WTC11 (cell line): ENCODE results near the gene DTD1. TPM values are rescaled to one million over a fixed set of nuclear protein-coding genes. Genes with fewer than 3 reads are reported as not detected.

ENCODE experiments used
- ATAC-seq: fragments of 200-7000 bp; cut with Tn5 transposase; 2 replicates; pipeline ENCODE4 v1.10.0; 2021; ENCODE audit warnings: mild to moderate bottlenecking, moderate library complexity
- CTCF ChIA-PET: fragments of 300-600 bp; sonication (Branson Sonifier 250); formaldehyde crosslinking; loops from one replicate; lab custom pipeline; 2021; ENCODE audit warnings: antibody characterized with exemption; lab: Charles Lee
- POLR2A ChIA-PET: fragments of 350-600 bp; sonication (Branson Sonifier 250); formaldehyde crosslinking; loops from one replicate; lab custom pipeline; 2021; ENCODE audit warnings: antibody characterized with exemption; lab: Charles Lee
- DNase-seq: peaks from one replicate; pipeline ENCODE4 v3.0.0; 2021; ENCODE audit warnings: low spot score
- H3K27ac Mint-ChIP-seq: 2 replicates; pipeline ENCODE4 v1.8.0; 2021; ENCODE audit warnings: mixed read lengths
- H3K27me3 Mint-ChIP-seq: 2 replicates; pipeline ENCODE4 v1.8.0; 2021; ENCODE audit warnings: low read depth, mild to moderate bottlenecking, moderate library complexity, mixed read lengths
- H3K36me3 Mint-ChIP-seq: 2 replicates; pipeline ENCODE4 v1.8.0; 2021; ENCODE audit warnings: mixed read lengths
- H3K4me1 Mint-ChIP-seq: 2 replicates; pipeline ENCODE4 v1.8.0; 2022; ENCODE audit warnings: mixed read lengths
- H3K4me3 Mint-ChIP-seq: 2 replicates; pipeline ENCODE4 v1.8.0; 2021; ENCODE audit warnings: mild to moderate bottlenecking, moderate library complexity, mixed read lengths
- H3K9me3 Mint-ChIP-seq: 2 replicates; pipeline ENCODE4 v1.8.0; 2021; ENCODE audit warnings: mixed read lengths
- ATF3 ChIP-seq: sonication (generic); formaldehyde crosslinking; conservative IDR thresholded peaks from 2 replicates; pipeline ENCODE4 v1.8.1; 2022; ENCODE audit warnings: mild to moderate bottlenecking, missing genetic modification reagents
- E2F5 ChIP-seq: sonication (generic); formaldehyde crosslinking; IDR thresholded peaks from 2 replicates; pipeline ENCODE4 v1.8.1; 2022; ENCODE audit warnings: mild to moderate bottlenecking, moderate library complexity, missing genetic modification reagents
- FOXJ3 ChIP-seq: sonication (generic); formaldehyde crosslinking; IDR thresholded peaks from 2 replicates; pipeline ENCODE4 v1.9.0; 2021; ENCODE audit warnings: missing genetic modification reagents, mild to moderate bottlenecking, borderline replicate concordance
- RELA ChIP-seq: sonication (generic); formaldehyde crosslinking; IDR thresholded peaks from 2 replicates; pipeline ENCODE4 v1.8.1; 2022; ENCODE audit warnings: missing genetic modification reagents, mild to moderate bottlenecking, borderline replicate concordance
- RORB ChIP-seq: fragments of 250-450 bp; sonication (Bioruptor Pico); IDR thresholded peaks from 2 replicates; pipeline ENCODE4 v1.9.0; 2021; ENCODE audit warnings: mild to moderate bottlenecking
- SMAD4 ChIP-seq: sonication (generic); formaldehyde crosslinking; IDR thresholded peaks from 2 replicates; pipeline ENCODE4 v1.8.0; 2022; ENCODE audit warnings: mild to moderate bottlenecking, missing genetic modification reagents
- TEAD4 ChIP-seq: sonication (generic); formaldehyde crosslinking; IDR thresholded peaks from 2 replicates; pipeline ENCODE4 v1.8.0; 2022; ENCODE audit warnings: mild to moderate bottlenecking, missing genetic modification reagents
- ZMAT4 ChIP-seq: fragments of 250-450 bp; sonication (Bioruptor Pico); IDR thresholded peaks from 2 replicates; pipeline ENCODE4 v1.9.0; 2021; ENCODE audit warnings: mild to moderate bottlenecking
- total RNA-seq: library from RNA; stranded (reverse); gene quantifications from 3 replicates; pipeline ENCODE4 v1.2.3, GENCODE V29; 2021

Gene DTD1
- total RNA-seq, 1 experiment from 2014 or later: 71.1 TPM

GRCh38 chr20:18813483-18813882, 225.6 kb downstream of the DTD1 start, which contains the start of gene SCP2D1:
TSS of gene SCP2D1 (plus strand) at chr20:18813783. CDS start at chr20:18813816, 33 bp downstream.
- Mint-ChIP-seq H3K4me3 (no peak within 1 kb of the TSS), H3K27me3 (peaks cover 4% of the 10 kb centered on the region), H3K9me3 (peaks cover 11% of the 10 kb centered on the region), H3K4me1 (no peaks in the 10 kb centered on the region), H3K36me3 (no peaks in the 10 kb centered on the region), H3K27ac (no peak within 1 kb of the TSS)
- TF ChIP-seq FOXJ3: no peak
- TF ChIP-seq RORB (CRISPR knock-in tag): no peak
- TF ChIP-seq E2F5 (CRISPR knock-in tag): no peak
- no peak for TF ChIP-seq SMAD4 (CRISPR knock-in tag)
- no peak for TF ChIP-seq RELA (CRISPR knock-in tag)
- TF ChIP-seq ZMAT4 (CRISPR knock-in tag): no peak
- ChIA-PET CTCF (interaction anchor here (1.4 kb wide), 1 partner anchor 91 kb away, joined by 3 read pairs; no protein-coding TSS in a partner anchor), POLR2A (no interaction called here)
- ATAC-seq (no peak), DNase-seq (no peak)

- DNase-seq (no peak), ATAC-seq (no peak)
- Mint-ChIP-seq H3K27ac (no peak overlapping the region), H3K36me3 (peaks cover 5% of the 10 kb centered on the region; the same call in 1 of the 2 replicates), H3K27me3 (peaks cover 4% of the 10 kb centered on the region), H3K4me1 (no peaks in the 10 kb centered on the region), H3K4me3 (no peak overlapping the region), H3K9me3 (peaks cover 30% of the 10 kb centered on the region)
- CTCF ChIA-PET: no interaction called here
- no peak for TF ChIP-seq TEAD4 (CRISPR knock-in tag)
- TF ChIP-seq ATF3 (CRISPR knock-in tag): no peak
- POLR2A ChIA-PET: no interaction called here
Observed at GRCh38 chr20:18815194-18815942, 227.5 kb downstream of the DTD1 start.

Other genes with a start within 250 kb of the DTD1 start
- gene DZANK1, start 121.0 kb upstream of the DTD1 start, total RNA-seq: 6.1 to 8.2 TPM (median 7.7 TPM) in 3 replicates
- 11.7 to 12.8 TPM (median 12.7 TPM) in 3 replicates for gene POLR3F, start 120.7 kb upstream of the DTD1 start, total RNA-seq
- gene RBBP9, start 90.8 kb upstream of the DTD1 start, total RNA-seq: 10.4 to 12.2 TPM (median 12.1 TPM) in 3 replicates
- 57.0 to 67.1 TPM (median 59.6 TPM) in 3 replicates for gene SEC23B, start 80.1 kb upstream of the DTD1 start, total RNA-seq
- 71.9 to 78.1 TPM (median 77.4 TPM) in 3 replicates for gene SMIM26, start 20.6 kb upstream of the DTD1 start, total RNA-seq
- gene SCP2D1, start 225.7 kb downstream of the DTD1 start, total RNA-seq: not detected in 3 replicates